Pancreas (tissue), 10 donors: Measurements from ENCODE around the gene ZNF423. TPM values are rescaled to one million over a fixed set of nuclear protein-coding genes. Genes with fewer than 3 reads are reported as not detected.

Source experiments
- ATAC-seq, 4 donors: fragments of 200-7000 bp; cut with Tn5 transposase; one replicate each; pipeline versions ENCODE4 v1.8.0 to v1.9.1; 2020; ENCODE audit warnings: mild to moderate bottlenecking in 4 of 4, moderate library complexity in 4 of 4
- DNase-seq, 6 donors: peaks; one replicate each; pipeline ENCODE4 v3.0.0-alpha.2; 2020
- FAIRE-seq: peaks from 2 replicates; lab custom pipeline; 2012; peaks lifted over from hg19 to GRCh38; lab: Jason Lieb, UNC
- H3K27ac ChIP-seq, 4 donors: fragments of 200-600 bp; sonication (generic); 1 replicate in 3 of 4; 2 replicates in 1 of 4; pipeline versions ENCODE4 v1.5.0 to v1.8.0; 2020
- H3K27me3 ChIP-seq, 4 donors: fragments of 200-600 bp; one replicate each; pipeline ENCODE4 v1.8.0; 2021
- H3K36me3 ChIP-seq, 3 donors: fragments of 200-600 bp; sonication (generic) in 1 of 3; one replicate each; pipeline versions ENCODE4 v1.5.0 to v1.8.0; 2020 to 2021
- H3K4me1 ChIP-seq, 3 donors: fragments of 200-600 bp; one replicate each; pipeline ENCODE4 v1.8.0; 2021
- H3K4me3 ChIP-seq, 4 donors: fragments of 200-600 bp; sonication (generic) in 2 of 4; one replicate each; pipeline versions ENCODE4 v1.5.0 to v1.8.0; 2020 to 2021
- H3K9me3 ChIP-seq, 4 donors: fragments of 200-600 bp; one replicate each; pipeline ENCODE4 v1.8.0; 2021
- WGBS, 2 donors: extraction: QIAGEN DNeasy Blood & Tissue Kit; methylation state at CpG; one replicate each; pipeline ENCODE4 v1.1.7; 2013; 5-methylcytosine and 5-hydroxymethylcytosine counted together
- intact Hi-C, 3 donors: fragments of 100-400 bp; cut with DNase I; formaldehyde crosslinking; loops; one replicate each; pipeline versions ENCODE4 v1.11.1 to v1.14.2; 2022
- polyA plus RNA-seq, 2 donors: library from polyadenylated mRNA; stranded (reverse); fragments of 200-250 nt; gene quantifications; one replicate each; pipeline ENCODE4 v1.2.3, GENCODE V29; 2013
- total RNA-seq, 6 donors: library from RNA; stranded (reverse); fragmentation: NEBNext Ultra II Directional in 4 of 6; extraction: Animal tissue kit (Norgen Biotek cat#: 25700) in 4 of 6; gene quantifications; one replicate each; pipeline versions ENCODE4 v1.2.1 to v1.2.4, GENCODE V29; 2021 to 2023
- TF ChIP-seq, protein P1 (sequence below), 4 donors: fragments of 200-600 bp; sonication (generic) in 3 of 4; IDR thresholded peaks; one replicate each; pipeline versions ENCODE4 v1.5.0 to v1.8.0; 2021; ENCODE audit warnings: antibody characterized with exemption in 4 of 4
- donor health status: healthy with polysubstance abuse.
- donor health status: DM: no; HTN: no; CAD: no; lungs with moderate emphysema.
- donor health status: DM: no; HTN: no; CAD: no.
- donor health status: control.
- donor health status: control.
- donor health status: Bipolar disorder and iron deficiency.
- donor health status: DM: yes; HTN: yes; CAD: no.
- donor health status: DM: no; HTN: no; CAD: no.
- donor health status: DM: no; HTN: no; CAD: no.
- donor health status: DM: yes; HTN: yes; CAD: no.

The ZNF423 gene
- total and polyA plus RNA-seq, 8 donors = 0.61 to 5.1 (median 3.0) TPM

DNA sequence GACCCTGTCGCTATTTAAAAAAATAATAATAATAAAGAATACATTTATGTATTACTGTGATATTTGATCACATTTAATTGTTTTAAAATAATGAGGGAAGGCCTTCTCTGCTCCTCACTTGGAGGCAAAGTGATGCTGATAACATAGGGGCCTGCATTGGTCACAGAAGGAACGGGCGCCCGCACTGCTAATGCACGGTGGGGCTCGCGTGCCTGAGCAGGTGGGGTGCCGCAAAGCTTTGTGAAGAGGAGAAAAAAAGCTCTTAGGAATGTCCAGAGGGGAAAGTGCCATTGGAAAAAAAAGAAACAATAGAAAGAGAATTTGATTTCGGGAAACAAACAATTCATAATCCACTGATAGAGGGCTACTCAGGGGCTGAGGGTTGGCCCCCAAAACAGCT, 143.8 kb downstream of the ZNF423 start:
- Histone ChIP-seq H3K4me3 (no peak overlapping the region), H3K27ac (no peak overlapping the region), H3K36me3 (no peaks in the 10 kb centered on the region), H3K4me1 (no peaks in the 10 kb centered on the region), H3K9me3 (no peaks in the 10 kb centered on the region), H3K27me3 (no peaks in the 10 kb centered on the region)
- intact Hi-C loops = no loop called here
- TF ChIP-seq, protein P1, sequence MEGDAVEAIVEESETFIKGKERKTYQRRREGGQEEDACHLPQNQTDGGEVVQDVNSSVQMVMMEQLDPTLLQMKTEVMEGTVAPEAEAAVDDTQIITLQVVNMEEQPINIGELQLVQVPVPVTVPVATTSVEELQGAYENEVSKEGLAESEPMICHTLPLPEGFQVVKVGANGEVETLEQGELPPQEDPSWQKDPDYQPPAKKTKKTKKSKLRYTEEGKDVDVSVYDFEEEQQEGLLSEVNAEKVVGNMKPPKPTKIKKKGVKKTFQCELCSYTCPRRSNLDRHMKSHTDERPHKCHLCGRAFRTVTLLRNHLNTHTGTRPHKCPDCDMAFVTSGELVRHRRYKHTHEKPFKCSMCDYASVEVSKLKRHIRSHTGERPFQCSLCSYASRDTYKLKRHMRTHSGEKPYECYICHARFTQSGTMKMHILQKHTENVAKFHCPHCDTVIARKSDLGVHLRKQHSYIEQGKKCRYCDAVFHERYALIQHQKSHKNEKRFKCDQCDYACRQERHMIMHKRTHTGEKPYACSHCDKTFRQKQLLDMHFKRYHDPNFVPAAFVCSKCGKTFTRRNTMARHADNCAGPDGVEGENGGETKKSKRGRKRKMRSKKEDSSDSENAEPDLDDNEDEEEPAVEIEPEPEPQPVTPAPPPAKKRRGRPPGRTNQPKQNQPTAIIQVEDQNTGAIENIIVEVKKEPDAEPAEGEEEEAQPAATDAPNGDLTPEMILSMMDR (IDR thresholded peaks at IDR 0.05) = no peak
- WGBS, 2 donors = 92 to 93% methylated on average over 9 of the region's 9 CpGs
- FAIRE-seq (no peak), ATAC-seq (no peak), DNase-seq (no peak)

DNA sequence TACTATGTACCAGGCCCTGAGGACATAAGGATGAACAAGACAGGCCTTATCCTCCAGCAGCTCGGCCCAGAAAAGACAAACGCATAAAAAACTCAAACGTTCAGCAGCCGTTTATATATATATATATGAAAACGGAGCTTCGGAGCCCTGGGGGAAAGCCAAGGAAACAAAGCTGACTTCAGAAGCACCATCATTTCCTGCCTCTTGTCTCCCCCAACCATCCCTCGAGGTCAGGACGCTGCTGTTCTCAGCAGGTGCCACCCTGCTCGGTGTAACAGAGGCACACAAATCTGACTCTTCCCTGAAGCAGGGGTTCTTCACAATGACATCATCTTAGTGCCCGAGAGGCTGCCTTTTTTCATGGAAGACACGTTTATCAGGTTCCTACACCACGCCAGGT, 146.9 kb downstream of the ZNF423 start:
- FAIRE-seq (no peak), ATAC-seq (no peak), DNase-seq (no peak)
- H3K4me3 ChIP-seq = no peak overlapping the region
- TF ChIP-seq, protein P1 (IDR thresholded peaks at IDR 0.05) = no peak
- no peaks in the 10 kb centered on the region for H3K4me1 ChIP-seq
- intact Hi-C loops = no loop called here
- WGBS, 2 donors = 75 to 83% methylated on average over 12 of the region's 12 CpGs
- H3K9me3 ChIP-seq = no peaks in the 10 kb centered on the region
- H3K27me3 ChIP-seq = no peaks in the 10 kb centered on the region
- no peaks in the 10 kb centered on the region for H3K36me3 ChIP-seq
- no peak overlapping the region for H3K27ac ChIP-seq

DNA sequence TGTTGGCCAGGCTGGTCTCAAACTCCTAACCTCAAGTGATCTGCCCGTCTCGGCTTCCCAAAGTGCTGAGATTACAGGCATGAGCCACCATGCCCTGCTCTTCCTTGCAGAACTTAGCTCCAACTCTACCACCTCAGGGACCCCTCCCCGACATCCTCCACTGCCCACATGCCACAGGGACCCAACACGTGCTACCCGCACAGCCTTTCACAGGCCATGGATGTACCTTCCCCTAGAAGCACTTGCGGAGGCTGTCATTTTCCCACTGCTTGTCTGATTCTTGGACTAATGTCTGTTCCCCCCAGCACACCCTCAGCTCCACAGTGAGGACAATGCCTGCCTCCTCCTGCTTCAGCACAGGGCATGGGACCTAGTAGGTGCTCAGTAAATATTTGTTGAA, 147.4 kb downstream of the ZNF423 start:
- H3K9me3 ChIP-seq = no peaks in the 10 kb centered on the region
- H3K27me3 ChIP-seq = no peaks in the 10 kb centered on the region
- H3K36me3 ChIP-seq = no peaks in the 10 kb centered on the region
- 88 to 96% methylated on average over 6 of the region's 6 CpGs for WGBS, 2 donors
- DNase-seq (no peak), ATAC-seq (no peak), FAIRE-seq (no peak)
- no peak overlapping the region for H3K4me3 ChIP-seq
- intact Hi-C loops = no loop called here
- no peak overlapping the region for H3K27ac ChIP-seq
- TF ChIP-seq, protein P1 (IDR thresholded peaks at IDR 0.05) = no peak
- no peaks in the 10 kb centered on the region for H3K4me1 ChIP-seq

DNA sequence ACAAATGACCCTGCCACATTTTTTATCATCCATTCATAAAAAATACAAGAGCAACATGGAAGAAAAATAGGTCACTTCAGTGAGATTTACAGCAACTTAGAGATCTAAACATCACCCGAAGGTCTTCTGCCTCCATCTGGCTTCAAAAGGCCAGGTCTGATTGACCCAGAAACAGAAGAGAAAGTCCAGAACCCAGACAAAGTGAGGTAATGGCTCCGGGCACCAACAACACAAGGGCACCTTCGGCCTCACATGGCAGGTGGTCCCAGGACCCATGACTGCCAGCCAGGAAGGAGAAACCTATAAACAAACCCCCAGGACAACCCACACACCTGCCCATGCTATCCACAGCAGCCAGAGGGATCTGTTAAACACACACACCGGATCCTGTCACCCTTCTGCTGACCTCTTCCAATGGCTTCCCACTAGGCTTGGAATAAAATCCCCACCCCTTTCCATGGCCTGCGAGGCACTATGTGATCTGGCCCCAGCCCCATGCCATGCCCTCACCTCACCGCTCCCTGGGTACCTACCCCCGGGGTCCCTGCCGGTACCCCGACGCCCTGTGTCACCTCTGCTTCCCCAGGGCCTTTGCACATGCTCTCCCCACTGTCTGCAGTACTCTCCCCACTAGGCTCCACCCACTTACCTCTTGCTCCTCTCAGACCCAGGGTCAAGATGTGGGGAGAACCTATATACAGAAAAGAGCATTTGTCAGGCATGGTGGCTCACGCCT, 149.1 kb downstream of the ZNF423 start:
- H3K27me3 ChIP-seq = no peaks in the 10 kb centered on the region
- no peak for ATAC-seq
- TF ChIP-seq, protein P1 (IDR thresholded peaks at IDR 0.05) = no peak
- H3K9me3 ChIP-seq = no peaks in the 10 kb centered on the region
- intact Hi-C loops = no loop called here
- no peak overlapping the region for H3K4me3 ChIP-seq
- no peaks in the 10 kb centered on the region for H3K4me1 ChIP-seq
- WGBS, 2 donors = 93 to 95% methylated on average over 11 of the region's 11 CpGs
- no peak overlapping the region for H3K27ac ChIP-seq
- DNase-seq = no peak
- no peak for FAIRE-seq
- H3K36me3 ChIP-seq = no peaks in the 10 kb centered on the region

DNA sequence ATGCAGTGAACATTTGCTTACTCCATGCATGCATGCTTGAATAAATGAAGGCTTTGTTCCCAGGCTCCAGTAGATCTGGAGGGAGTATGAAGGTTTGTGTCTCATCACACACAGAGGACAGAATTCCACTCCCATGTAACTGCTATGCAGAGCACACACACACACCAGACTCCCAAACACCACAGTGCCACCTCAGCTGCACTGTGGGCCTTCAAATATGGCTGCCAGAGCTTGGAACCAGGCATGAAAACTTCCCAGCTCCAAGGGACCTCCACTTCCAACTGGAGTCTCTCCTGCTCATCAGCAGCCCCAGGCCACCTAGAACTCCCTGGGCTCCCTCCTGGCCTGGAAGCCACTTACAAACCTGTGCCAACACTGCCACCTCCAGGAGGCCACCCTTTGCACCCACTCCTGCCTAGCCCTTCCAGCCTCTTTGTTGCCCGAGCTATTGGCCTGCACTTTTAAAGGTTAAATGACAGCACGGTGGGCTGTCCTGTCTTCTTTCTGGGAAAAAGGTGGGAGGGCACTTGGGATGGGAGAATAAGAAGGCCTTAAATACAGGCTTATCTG, 151.2 kb downstream of the ZNF423 start:
- no peak for DNase-seq
- Histone ChIP-seq H3K36me3 (no peaks in the 10 kb centered on the region), H3K27me3 (no peaks in the 10 kb centered on the region), H3K4me1 (no peaks in the 10 kb centered on the region), H3K9me3 (no peaks in the 10 kb centered on the region), H3K27ac (no peak overlapping the region), H3K4me3 (no peak overlapping the region)
- FAIRE-seq = no peak
- intact Hi-C loops = no loop called here
- WGBS, 2 donors = 98% methylated on average over 2 of the region's 2 CpGs
- ATAC-seq = no peak
- TF ChIP-seq, protein P1 (IDR thresholded peaks at IDR 0.05) = no peak
